Fibroblast of skin of right biceps (primary cell): ENCODE measurements around the gene UBE3B.

Source experiments
- DNase-seq: peaks from one replicate; pipeline ENCODE4 v3.0.0-alpha.2; 2013

The UBE3B gene

GRCh38 chr12:109578330-109578927, 101.0 kb downstream of the UBE3B start:
- DNase-seq: no peak

GRCh38 chr12:109579639-109580038, 102.2 kb downstream of the UBE3B start:
- DNase-seq: no peak

- no peak for DNase-seq
Measured at GRCh38 chr12:109580272-109580671, 102.8 kb downstream of the UBE3B start.

GRCh38 chr12:109580684-109581333, 103.4 kb downstream of the UBE3B start:
- no peak for DNase-seq

- no peak for DNase-seq
Measured at GRCh38 chr12:109581334-109581691, 103.9 kb downstream of the UBE3B start.

- no peak for DNase-seq
Measured at GRCh38 chr12:109581856-109582255, 104.4 kb downstream of the UBE3B start.

GRCh38 chr12:109582636-109583035, 105.2 kb downstream of the UBE3B start:
- DNase-seq: no peak

GRCh38 chr12:109583733-109584132, 106.3 kb downstream of the UBE3B start:
- no peak for DNase-seq
